MM.1S (cell line): ENCODE measurements around the gene ANP32A.

ENCODE experiments used
- DNase-seq: peaks from one replicate; pipeline ENCODE4 v3.0.0-alpha.2; 2015
- H2AFZ ChIP-seq: fragments of 300-600 bp; sonication (generic); 2 replicates; pipeline ENCODE4 v1.6.0; 2016; ENCODE audit warnings: antibody characterized with exemption, low read length
- H3F3A ChIP-seq: fragments of 300-600 bp; sonication (generic); 2 replicates; pipeline ENCODE4 v1.6.1; 2016; ENCODE audit warnings: mild to moderate bottlenecking, antibody characterized with exemption, low read length, moderate library complexity, mixed read lengths; ENCODE audit not compliant: insufficient read depth
- H3K27ac ChIP-seq: fragments of 300-600 bp; sonication (generic); 2 replicates; pipeline ENCODE4 v1.5.1; 2016; ENCODE audit warnings: mild to moderate bottlenecking, low read length
- H3K27me3 ChIP-seq: fragments of 300-600 bp; sonication (generic); replicated peaks from 2 replicates; pipeline ENCODE4 v1.6.0; 2016; ENCODE audit warnings: low read length; ENCODE audit not compliant: insufficient read depth
- H3K36me3 ChIP-seq: fragments of 300-600 bp; sonication (generic); replicated peaks from 2 replicates; pipeline ENCODE4 v1.6.1; 2016; ENCODE audit warnings: mild to moderate bottlenecking, low read length, mixed read lengths; ENCODE audit not compliant: insufficient read depth
- H3K4me1 ChIP-seq: fragments of 300-600 bp; sonication (generic); 2 replicates; pipeline ENCODE4 v1.6.1; 2016; ENCODE audit warnings: low read length, mixed read lengths
- H3K4me2 ChIP-seq: fragments of 300-600 bp; sonication (generic); 2 replicates; pipeline ENCODE4 v1.6.0; 2016; ENCODE audit warnings: low read depth, low read length
- H3K4me3 ChIP-seq: fragments of 300-600 bp; sonication (generic); 2 replicates; pipeline ENCODE4 v1.5.1; 2016; ENCODE audit warnings: low read length, mixed read lengths
- H3K79me2 ChIP-seq: fragments of 300-600 bp; sonication (generic); 2 replicates; pipeline ENCODE4 v1.6.1; 2016; ENCODE audit warnings: mixed run types, low read length, mixed read lengths
- H3K9ac ChIP-seq: fragments of 300-600 bp; sonication (generic); 2 replicates; pipeline ENCODE4 v1.6.1; 2016; ENCODE audit warnings: low read length, mixed read lengths
- H3K9me2 ChIP-seq: fragments of 300-600 bp; sonication (generic); replicated peaks from 2 replicates; pipeline ENCODE4 v1.6.1; 2016; ENCODE audit warnings: mild to moderate bottlenecking, low read length, mixed read lengths; ENCODE audit not compliant: insufficient read depth
- H3K9me3 ChIP-seq: fragments of 300-600 bp; sonication (generic); replicated peaks from 2 replicates; pipeline ENCODE4 v1.6.1; 2016; ENCODE audit warnings: mild to moderate bottlenecking, low read length, mixed read lengths; ENCODE audit not compliant: insufficient read depth
- H4K20me1 ChIP-seq: fragments of 300-600 bp; sonication (generic); 2 replicates; pipeline ENCODE4 v1.6.1; 2016; ENCODE audit warnings: mild to moderate bottlenecking, low read length, moderate library complexity, mixed read lengths; ENCODE audit not compliant: insufficient read depth
- EZH2 ChIP-seq: fragments of 300-600 bp; sonication (generic); optimal IDR thresholded peaks from 2 replicates; pipeline ENCODE3; 2017; ENCODE audit warnings: low read depth, mild to moderate bottlenecking, antibody characterized with exemption, low read length, mixed read lengths
- EZH2phosphoT487 ChIP-seq: fragments of 300-600 bp; sonication (generic); IDR thresholded peaks from 2 replicates; pipeline ENCODE4 v1.6.1; 2018; ENCODE audit warnings: antibody characterized with exemption, low read length
- TF ChIP-seq, protein P1 (sequence below): fragments of 300-600 bp; sonication (generic); IDR thresholded peaks from 2 replicates; pipeline ENCODE4 v1.5.1; 2016; ENCODE audit warnings: antibody characterized with exemption, low read length, mixed read lengths

Gene ANP32A

DNA sequence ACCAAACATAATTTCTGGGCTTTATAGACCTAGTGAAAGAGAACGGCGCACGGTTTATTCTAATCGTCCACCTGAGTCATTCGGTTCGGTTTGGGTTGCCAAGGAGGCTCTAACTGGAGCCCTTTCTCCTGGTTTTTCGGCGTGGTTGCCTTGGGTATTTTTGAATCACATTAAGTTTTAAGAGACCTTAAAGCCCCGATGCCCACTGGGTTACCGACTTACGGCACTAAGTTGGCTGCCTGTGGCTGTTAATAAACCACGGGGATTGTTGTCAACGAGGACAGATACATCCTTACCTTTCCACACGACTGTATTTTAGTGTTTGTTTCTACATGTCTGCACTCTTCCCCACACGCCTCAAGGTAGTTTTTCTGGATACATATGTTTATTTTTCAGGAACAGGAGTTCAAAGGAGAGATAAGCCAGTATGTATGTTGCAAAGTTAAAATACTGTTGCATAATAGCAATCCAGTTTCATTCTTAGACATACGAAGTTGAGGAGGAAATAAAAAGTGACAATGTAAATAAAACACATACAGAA lies 1.2 kb upstream of the ANP32A start:
- no peaks in the 10 kb centered on the region for H3K36me3 ChIP-seq
- no peaks in the 10 kb centered on the region for H4K20me1 ChIP-seq
- H3K9me3 ChIP-seq = no peaks in the 10 kb centered on the region
- H3K79me2 ChIP-seq = peaks cover 57% of the 10 kb centered on the region
- peaks cover 9% of the 10 kb centered on the region; the same call in 1 of the 2 replicates for H3F3A ChIP-seq
- peak overlapping the region; percentile 23; the same call in 1 of the 2 replicates for H3K27ac ChIP-seq
- peak overlapping the region; percentile 90 for H3K4me3 ChIP-seq
- no peak for TF ChIP-seq EZH2
- TF ChIP-seq, protein P1, sequence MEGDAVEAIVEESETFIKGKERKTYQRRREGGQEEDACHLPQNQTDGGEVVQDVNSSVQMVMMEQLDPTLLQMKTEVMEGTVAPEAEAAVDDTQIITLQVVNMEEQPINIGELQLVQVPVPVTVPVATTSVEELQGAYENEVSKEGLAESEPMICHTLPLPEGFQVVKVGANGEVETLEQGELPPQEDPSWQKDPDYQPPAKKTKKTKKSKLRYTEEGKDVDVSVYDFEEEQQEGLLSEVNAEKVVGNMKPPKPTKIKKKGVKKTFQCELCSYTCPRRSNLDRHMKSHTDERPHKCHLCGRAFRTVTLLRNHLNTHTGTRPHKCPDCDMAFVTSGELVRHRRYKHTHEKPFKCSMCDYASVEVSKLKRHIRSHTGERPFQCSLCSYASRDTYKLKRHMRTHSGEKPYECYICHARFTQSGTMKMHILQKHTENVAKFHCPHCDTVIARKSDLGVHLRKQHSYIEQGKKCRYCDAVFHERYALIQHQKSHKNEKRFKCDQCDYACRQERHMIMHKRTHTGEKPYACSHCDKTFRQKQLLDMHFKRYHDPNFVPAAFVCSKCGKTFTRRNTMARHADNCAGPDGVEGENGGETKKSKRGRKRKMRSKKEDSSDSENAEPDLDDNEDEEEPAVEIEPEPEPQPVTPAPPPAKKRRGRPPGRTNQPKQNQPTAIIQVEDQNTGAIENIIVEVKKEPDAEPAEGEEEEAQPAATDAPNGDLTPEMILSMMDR = no peak
- TF ChIP-seq EZH2phosphoT487 = no peak
- peak overlapping the region; percentile 19 for H2AFZ ChIP-seq
- peak overlapping the region; percentile 92; the same call in 1 of the 2 replicates for H3K9ac ChIP-seq
- no peaks in the 10 kb centered on the region for H3K9me2 ChIP-seq
- H3K4me2 ChIP-seq = peak overlapping the region; percentile 67
- DNase-seq = no peak
- no peaks in the 10 kb centered on the region for H3K27me3 ChIP-seq
- H3K4me1 ChIP-seq = peaks cover 11% of the 10 kb centered on the region

DNA sequence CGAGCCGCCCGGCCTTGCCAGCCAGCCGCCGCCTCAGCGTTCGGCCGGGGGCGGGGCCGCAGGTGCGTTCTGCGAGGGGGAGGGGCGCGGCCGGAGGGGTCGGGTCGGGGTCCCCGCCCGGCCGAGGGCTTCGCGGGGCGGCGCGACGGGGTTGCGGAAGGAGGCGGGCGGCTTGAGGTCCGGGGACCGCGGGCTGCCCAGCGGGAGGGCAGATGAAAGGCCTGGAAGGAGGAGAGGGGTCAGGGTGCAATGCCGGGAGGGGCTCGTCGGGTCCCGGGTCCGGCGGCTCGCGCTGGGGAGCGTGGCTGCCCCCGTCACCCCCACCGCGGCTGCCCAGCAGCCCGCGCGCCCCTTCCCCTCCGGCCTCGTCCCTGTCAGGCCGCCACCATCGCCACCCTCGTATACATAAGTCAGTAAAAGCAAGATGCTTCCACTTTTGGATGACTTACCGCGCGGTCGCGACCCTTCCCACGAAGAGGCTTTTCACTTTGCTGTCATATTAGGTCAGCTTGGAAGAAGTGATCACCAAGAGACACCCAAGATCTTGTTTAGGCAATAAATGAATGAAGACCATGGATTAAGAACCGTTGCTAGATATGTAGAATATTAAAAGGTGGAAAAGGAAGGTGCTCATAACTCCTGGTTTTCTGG lies 620 bp upstream of the ANP32A start:
- Histone ChIP-seq H3K27ac (peak overlapping the region; percentile 86; the same call in 1 of the 2 replicates), H3K9me2 (no peaks in the 10 kb centered on the region), H3K4me3 (peak overlapping the region; percentile 90), H3K79me2 (peaks cover 63% of the 10 kb centered on the region), H3F3A (peaks cover 9% of the 10 kb centered on the region; the same call in 1 of the 2 replicates), H3K4me2 (peak overlapping the region; percentile 67), H3K27me3 (no peaks in the 10 kb centered on the region), H2AFZ (peak overlapping the region; percentile 19), H4K20me1 (peaks cover 3% of the 10 kb centered on the region; the same call in 1 of the 2 replicates), H3K4me1 (peaks cover 17% of the 10 kb centered on the region), H3K36me3 (peaks cover under 1% of the 10 kb centered on the region; the same call in 1 of the 2 replicates), H3K9me3 (no peaks in the 10 kb centered on the region), H3K9ac (peak overlapping the region; percentile 92; the same call in 1 of the 2 replicates)
- DNase-seq = no peak
- TF ChIP-seq, protein P1 = no peak
- TF ChIP-seq EZH2phosphoT487 (no peak), EZH2 (no peak)

DNA sequence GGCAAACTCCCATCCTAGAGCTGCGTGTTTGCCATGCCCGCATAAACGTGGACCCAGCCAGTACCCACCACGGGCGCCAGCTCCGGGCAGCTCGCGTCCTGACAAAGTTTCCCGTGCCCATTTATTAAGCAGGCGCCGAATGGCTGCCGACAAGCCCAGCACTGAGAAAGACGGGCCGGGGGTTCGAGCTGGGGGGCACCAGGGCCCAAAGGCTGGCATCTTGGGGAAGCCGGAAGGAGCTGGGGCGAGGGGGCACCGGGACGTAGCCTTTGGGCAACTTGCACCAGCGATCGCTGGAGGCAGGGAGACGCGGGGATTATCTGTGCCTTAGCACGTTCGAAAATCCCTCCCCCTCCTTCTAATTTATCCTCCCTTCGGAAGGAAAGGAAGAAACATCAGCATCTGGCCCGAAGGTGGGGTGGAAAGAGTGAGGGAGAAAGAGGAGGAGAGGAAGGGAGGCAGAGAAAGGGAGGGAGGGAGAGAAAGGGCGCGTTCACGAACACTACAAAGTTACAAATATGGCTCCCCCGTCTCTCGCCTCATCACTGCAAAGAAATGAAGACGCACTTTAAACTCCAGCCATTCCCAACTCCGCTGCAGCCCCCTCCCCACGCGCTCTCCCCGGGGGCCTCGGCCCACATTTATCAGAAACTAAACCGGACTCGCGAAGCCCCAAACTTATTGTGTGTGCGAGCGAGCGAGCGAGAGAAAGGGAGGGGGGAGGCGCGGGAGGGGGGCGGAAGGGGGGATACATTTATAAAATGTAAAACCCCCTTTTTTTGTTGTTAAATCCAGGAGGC lies 1.0 kb downstream of the ANP32A start:
- peak; percentile 35 for DNase-seq
- H2AFZ ChIP-seq = peak overlapping the region; percentile 63

More for the DNA sequence above, 1.0 kb downstream of the ANP32A start:
- peak overlapping the region; percentile 90 for H3K4me3 ChIP-seq
- H3K9ac ChIP-seq = peak overlapping the region; percentile 92
- peak overlapping the region; percentile 57 for H3K4me2 ChIP-seq
- peaks cover 9% of the 10 kb centered on the region; the same call in 1 of the 2 replicates for H3F3A ChIP-seq
- peak overlapping the region; percentile 86 for H3K27ac ChIP-seq
- H3K4me1 ChIP-seq = peaks cover 25% of the 10 kb centered on the region
- peaks cover 6% of the 10 kb centered on the region; the same call in 1 of the 2 replicates for H3K36me3 ChIP-seq
- TF ChIP-seq EZH2 = no peak
- TF ChIP-seq, protein P1 = no peak
- no peak for TF ChIP-seq EZH2phosphoT487
- no peaks in the 10 kb centered on the region for H3K9me2 ChIP-seq
- peaks cover 19% of the 10 kb centered on the region for H4K20me1 ChIP-seq
- no peaks in the 10 kb centered on the region for H3K9me3 ChIP-seq
- H3K79me2 ChIP-seq = peaks cover 79% of the 10 kb centered on the region
- no peaks in the 10 kb centered on the region for H3K27me3 ChIP-seq
